Nasal cavity respiratory epithelium epithelial cell of viscerocranial mucosa (primary cell): ENCODE measurements around the gene C9orf43. TPM values are rescaled to one million over a fixed set of nuclear protein-coding genes. Genes with fewer than 3 reads are reported as not detected.

ENCODE experiments used
- total RNA-seq: library from RNA; depleted of rRNA; stranded (reverse); fragments of >200 nt; gene quantifications from 2 replicates; pipeline ENCODE4 v1.2.3, GENCODE V29; 2014

C9orf43 gene, protein sequence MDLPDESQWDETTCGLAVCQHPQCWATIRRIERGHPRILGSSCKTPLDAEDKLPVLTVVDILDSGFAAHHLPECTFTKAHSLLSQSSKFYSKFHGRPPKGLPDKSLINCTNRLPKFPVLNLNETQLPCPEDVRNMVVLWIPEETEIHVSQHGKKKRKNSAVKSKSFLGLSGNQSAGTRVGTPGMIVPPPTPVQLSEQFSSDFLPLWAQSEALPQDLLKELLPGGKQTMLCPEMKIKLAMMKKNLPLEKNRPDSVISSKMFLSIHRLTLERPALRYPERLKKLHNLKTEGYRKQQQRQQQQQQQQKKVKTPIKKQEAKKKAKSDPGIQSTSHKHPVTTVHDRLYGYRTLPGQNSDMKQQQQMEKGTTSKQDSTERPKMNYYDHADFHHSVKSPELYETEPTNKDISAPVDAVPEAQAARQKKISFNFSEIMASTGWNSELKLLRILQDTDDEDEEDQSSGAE
- 0.34 and 0.71 TPM in 2 replicates for total RNA-seq

DNA sequence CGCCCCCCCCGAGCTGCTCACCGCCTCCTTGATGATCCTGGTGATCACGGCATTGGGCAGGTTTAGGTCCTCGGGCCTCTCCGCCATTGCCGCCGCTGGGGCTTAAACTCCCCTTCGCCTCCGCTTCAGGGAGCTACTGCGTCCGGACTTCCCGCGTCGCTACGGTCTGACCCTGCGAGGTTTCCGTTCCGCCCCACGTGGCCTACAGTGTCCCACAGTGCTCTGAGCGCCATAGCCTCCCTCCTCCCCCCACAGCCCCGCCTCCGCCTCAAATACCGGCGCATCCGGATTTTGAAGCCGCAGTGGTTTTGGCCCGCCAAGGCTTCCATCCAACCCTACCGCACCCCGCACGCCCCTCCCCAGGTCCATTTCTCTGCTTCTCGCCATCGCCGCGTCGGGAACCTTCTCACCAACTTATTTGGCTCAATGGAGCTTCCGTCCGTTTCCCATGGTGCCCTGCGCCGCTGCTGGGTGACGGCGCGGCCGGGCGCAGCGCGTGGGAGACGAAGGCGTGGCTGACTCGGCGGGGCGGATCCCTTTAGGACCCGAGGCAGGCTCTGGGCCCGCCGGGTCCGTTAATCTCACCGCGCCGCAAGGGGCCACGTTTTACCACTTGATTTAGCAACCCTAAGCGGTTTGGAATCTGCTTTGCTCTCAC is at the start of gene C9orf43, which contains the start of gene POLE3:
Gene C9orf43, plus strand, starts transcription at position 541 of the 658 bp plus-strand sequence. CDS start 2,747 bp downstream, outside the sequence.
Gene POLE3, minus strand, starts transcription at position 469 of the 658 bp plus-strand sequence. Its CDS starts 382 bp downstream, at position 87.

DNA sequence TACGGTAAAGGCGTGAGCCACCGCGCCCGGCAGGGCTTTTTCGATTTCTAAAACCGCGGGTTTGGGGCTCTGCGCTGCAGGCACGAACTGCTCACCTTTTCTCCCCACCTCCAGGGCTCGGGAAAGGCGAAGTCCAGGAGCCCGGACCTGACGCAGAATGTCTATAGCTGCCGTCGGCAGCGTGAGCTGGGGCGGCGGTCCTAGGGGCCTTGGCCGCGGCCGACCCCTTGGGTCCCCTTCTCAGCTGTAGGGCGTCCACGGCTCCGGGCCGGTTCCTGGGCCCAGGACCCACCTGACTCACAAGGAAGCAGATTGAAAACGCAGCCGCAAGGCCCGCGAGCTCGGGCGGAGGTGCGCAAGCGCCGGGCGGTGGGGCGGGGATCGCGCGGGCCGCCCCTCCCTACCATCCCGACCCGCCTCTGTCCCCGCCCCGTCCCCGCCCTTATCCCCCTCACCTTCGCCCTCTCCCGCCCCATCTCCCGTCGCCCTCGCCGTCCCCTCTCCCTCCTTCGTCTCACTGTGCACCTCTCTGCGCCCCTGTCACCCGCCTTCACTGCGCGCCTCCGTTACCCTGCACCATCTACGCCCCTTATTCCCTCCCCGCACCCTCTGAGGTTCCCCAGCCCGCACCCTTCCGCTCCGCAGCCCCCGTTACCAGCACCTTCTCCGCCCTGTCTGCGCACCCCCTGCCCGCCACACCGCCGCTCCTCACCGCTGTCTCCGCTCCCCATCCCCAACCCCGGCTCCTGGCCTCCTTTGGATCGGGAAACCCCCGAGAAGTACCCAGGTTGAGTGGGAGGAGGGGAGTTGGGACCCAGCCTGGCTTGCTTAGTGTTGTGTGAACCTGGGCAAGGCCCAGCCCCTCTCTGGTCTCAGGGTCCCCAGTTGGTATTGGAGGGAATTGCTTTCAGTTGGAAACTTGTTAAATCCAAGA is 33.6 kb upstream of the C9orf43 start, which contains the start of gene HDHD3:
Gene HDHD3, minus strand, starts transcription at position 353 of the 934 bp plus-strand sequence. CDS start 2,632 bp downstream, outside the sequence.

DNA sequence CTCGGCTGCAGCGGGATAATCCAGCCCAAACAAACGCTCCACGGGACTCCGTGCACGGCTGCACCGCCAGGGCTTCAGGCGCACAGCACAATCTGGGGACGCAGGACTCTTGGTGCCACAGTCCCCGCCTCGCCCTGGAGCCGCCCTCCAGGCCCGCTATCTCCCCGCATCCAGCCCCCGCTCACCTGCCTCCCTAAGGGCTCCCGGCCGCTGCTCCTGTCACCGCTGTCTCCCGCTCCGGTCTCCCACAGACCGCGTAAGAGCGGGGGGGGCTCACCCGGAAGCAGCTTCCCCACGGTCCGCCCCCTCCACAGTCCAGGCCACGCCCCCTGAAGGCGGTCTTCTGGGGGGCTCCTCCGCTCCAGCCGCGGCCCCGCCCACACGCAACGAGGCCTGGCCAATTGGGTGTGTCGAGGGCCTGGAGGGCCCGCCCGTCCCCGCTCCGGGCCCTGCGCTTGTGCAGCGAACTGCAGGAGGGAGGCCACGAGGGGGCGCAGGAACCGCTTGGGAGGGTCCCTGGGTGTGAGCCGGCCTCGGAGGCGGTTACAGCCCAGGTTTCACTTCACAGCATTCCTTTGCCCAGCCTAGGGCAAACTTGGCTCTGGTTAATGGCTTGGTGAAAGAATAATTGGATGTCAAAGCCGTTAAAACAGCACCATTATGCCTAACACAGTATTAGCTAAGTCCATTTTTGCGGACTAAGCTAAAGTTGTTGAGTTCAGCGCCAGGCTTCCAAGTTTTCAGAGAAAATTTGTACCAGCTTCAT is 9.3 kb upstream of the C9orf43 start, which contains the start of gene ALAD:
Gene ALAD, minus strand, starts transcription at position 258 of the 766 bp plus-strand sequence. CDS start 7,725 bp downstream, outside the sequence.

DNA sequence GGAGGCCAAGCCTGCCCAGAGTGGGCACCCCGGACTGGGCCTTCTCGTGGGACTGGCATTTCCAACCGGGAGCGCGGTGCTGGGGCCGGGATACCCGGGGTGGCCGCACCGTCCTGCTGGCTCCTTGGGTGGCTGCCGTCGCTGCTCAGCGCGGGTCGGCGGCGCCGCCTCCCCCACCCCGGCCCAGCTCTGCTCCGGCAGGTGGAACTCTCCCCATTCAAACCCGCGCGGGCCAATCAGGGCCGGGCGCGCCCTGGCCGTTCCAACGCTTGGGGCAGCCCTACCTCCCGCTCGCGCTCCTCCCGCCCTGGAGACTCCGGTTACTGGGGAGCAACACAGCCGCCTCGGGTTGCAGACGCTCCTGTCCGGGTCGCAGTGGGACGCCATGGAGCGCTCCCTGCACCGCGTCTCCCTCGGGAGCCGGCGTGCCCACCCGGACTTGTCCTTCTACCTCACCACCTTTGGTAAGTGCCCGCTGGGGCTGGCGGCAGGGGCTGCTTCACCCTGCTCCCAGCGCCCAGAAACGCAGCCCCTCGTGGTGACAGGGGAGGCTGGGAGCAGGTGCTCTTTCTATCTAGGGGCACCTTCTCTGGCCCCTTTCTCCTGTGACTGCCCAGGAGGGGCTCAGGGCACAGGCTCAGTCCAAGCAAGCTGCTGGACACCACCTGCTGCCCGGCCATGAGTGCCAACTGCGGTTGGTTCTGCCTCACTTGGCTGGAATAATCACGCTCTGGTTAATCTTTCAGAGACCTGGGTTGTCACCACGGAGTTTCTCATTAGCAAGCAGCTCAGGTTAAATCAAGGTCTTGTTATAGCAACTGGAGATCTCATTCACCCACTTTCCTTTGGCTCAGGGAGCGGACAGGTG is 53.1 kb downstream of the C9orf43 start, which contains the start of gene RGS3:
Gene RGS3, plus strand, starts transcription at position 310 of the 868 bp plus-strand sequence. Its CDS starts 76 bp downstream, at position 386.

Other genes with a start within 250 kb of the C9orf43 start
- 12.3 and 27.1 TPM in 2 replicates for gene FKBP15, start 189.5 kb upstream of the C9orf43 start, total RNA-seq
- 42.5 and 44.1 TPM in 2 replicates for gene SLC31A1, start 189.2 kb upstream of the C9orf43 start, total RNA-seq
- 20.5 and 23.8 TPM in 2 replicates for gene CDC26, start 135.2 kb upstream of the C9orf43 start, total RNA-seq
- 49.2 and 59.5 TPM in 2 replicates for gene PRPF4, start 135.1 kb upstream of the C9orf43 start, total RNA-seq
- gene RNF183, start 107.4 kb upstream of the C9orf43 start, total RNA-seq, result 0.50 TPM in 1 of 2 replicates, not detected in the other
- 4.1 and 4.8 TPM in 2 replicates for gene WDR31, start 70.5 kb upstream of the C9orf43 start, total RNA-seq
- 6.1 and 6.5 TPM in 2 replicates for gene BSPRY, start 61.2 kb upstream of the C9orf43 start, total RNA-seq
- 17.1 and 19.4 TPM in 2 replicates for gene HDHD3, start 33.8 kb upstream of the C9orf43 start, total RNA-seq
- 2.4 and 12.2 TPM in 2 replicates for gene ALAD, start 9.5 kb upstream of the C9orf43 start, total RNA-seq
- 51.9 and 56.6 TPM in 2 replicates for gene POLE3, start 72 bp upstream of the C9orf43 start, total RNA-seq
- gene RGS3, start 53.0 kb downstream of the C9orf43 start, total RNA-seq, result 32.0 and 37.6 TPM in 2 replicates